HepG2 (cell line): ENCODE measurements around the gene NRSN2. TPM values are rescaled to one million over a fixed set of nuclear protein-coding genes. Genes with fewer than 3 reads are reported as not detected.

ENCODE experiments used
- ARNTL ChIP-seq: sonication (generic); formaldehyde crosslinking; IDR thresholded peaks from 2 replicates; pipeline ENCODE4 v1.4.0; 2020; ENCODE audit warnings: mild to moderate bottlenecking, missing genetic modification reagents
- CHCHD3 ChIP-seq: sonication (generic); formaldehyde crosslinking; IDR thresholded peaks from 2 replicates; pipeline ENCODE4 v1.8.0; 2022; ENCODE audit warnings: mild to moderate bottlenecking, missing genetic modification reagents, moderate library complexity
- EEA1 ChIP-seq: sonication (generic); formaldehyde crosslinking; IDR thresholded peaks from 2 replicates; pipeline ENCODE4 v1.5.1; 2020; ENCODE audit warnings: mild to moderate bottlenecking, missing genetic modification reagents, borderline replicate concordance
- ELF3 ChIP-seq: IDR thresholded peaks from 2 replicates; pipeline ENCODE4 v1.6.1; 2016; ENCODE audit warnings: missing genetic modification reagents, missing compliant biosample characterization
- ESRRA ChIP-seq: sonication (generic); formaldehyde crosslinking; IDR thresholded peaks from 2 replicates; pipeline ENCODE4 v1.5.1; 2020; ENCODE audit warnings: mild to moderate bottlenecking, low read depth, missing genetic modification reagents
- GPN1 ChIP-seq: sonication (generic); formaldehyde crosslinking; IDR thresholded peaks from 2 replicates; pipeline ENCODE4 v1.5.1; 2020; ENCODE audit warnings: missing genetic modification reagents, borderline replicate concordance
- HDAC1 ChIP-seq: sonication (generic); formaldehyde crosslinking; IDR thresholded peaks from 2 replicates; pipeline ENCODE4 v1.5.1; 2020; ENCODE audit warnings: mild to moderate bottlenecking, missing genetic modification reagents
- ISL2 ChIP-seq: sonication (generic); formaldehyde crosslinking; IDR thresholded peaks from 2 replicates; pipeline ENCODE4 v1.5.0; 2020; ENCODE audit warnings: missing genetic modification reagents
- PHF8 ChIP-seq: sonication (generic); formaldehyde crosslinking; IDR thresholded peaks from 2 replicates; pipeline ENCODE4 v1.5.0; 2020; ENCODE audit warnings: missing genetic modification reagents
- RXRB ChIP-seq: IDR thresholded peaks from 2 replicates; pipeline ENCODE4 v1.6.1; 2016; ENCODE audit warnings: borderline replicate concordance, missing genetic modification reagents, missing compliant biosample characterization
- SKI ChIP-seq: fragments of 450-650 bp; IDR thresholded peaks from one replicate; pipeline ENCODE4 v1.6.1; 2018; ENCODE audit warnings: mild to moderate bottlenecking; ENCODE audit not compliant: partially characterized antibody
- SRSF4 ChIP-seq: fragments of 200-400 bp; formaldehyde crosslinking; IDR thresholded peaks from one replicate; pipeline ENCODE4 v1.6.1; 2018; ENCODE audit warnings: mild to moderate bottlenecking, low read depth, low read length, moderate library complexity; ENCODE audit not compliant: poor library complexity, severe bottlenecking
- TAF1 ChIP-seq: sonication (generic); formaldehyde crosslinking; IDR thresholded peaks from 2 replicates; pipeline ENCODE4 v1.4.0; 2020; ENCODE audit warnings: missing genetic modification reagents
- TEAD3 ChIP-seq: optimal IDR thresholded peaks from 2 replicates; pipeline ENCODE3; 2016; ENCODE audit warnings: borderline replicate concordance
- ZBTB7B ChIP-seq: sonication (generic); formaldehyde crosslinking; IDR thresholded peaks from 2 replicates; pipeline ENCODE4 v1.4.0; 2020; ENCODE audit warnings: missing genetic modification reagents
- ZNF446 ChIP-seq: sonication (generic); formaldehyde crosslinking; IDR thresholded peaks from 2 replicates; pipeline ENCODE4 v1.5.0; 2020; ENCODE audit warnings: mild to moderate bottlenecking, missing genetic modification reagents
- ZSCAN31 ChIP-seq: sonication (generic); formaldehyde crosslinking; IDR thresholded peaks from 2 replicates; pipeline ENCODE4 v1.5.0; 2020; ENCODE audit warnings: low read depth, mild to moderate bottlenecking, missing genetic modification reagents
- polyA plus RNA-seq, 8 experiments: library from polyadenylated mRNA; depleted of rRNA in 3 of 8; stranded (reverse) in 7 of 8; unstranded in 1 of 8; fragments of >200 nt; fragmentation: Illumina TruSeq in 4 of 8; extraction: Trizol in 4 of 8; gene quantifications; 2 replicates each; pipeline versions ENCODE4 v1.2.1 to v1.2.3, GENCODE V29; 2011 to 2016; ENCODE audit warnings: low read depth in 4 of 8, missing spikeins in 1 of 8, mixed read lengths in 1 of 8; ENCODE audit not compliant: insufficient read depth in 1 of 8
- total RNA-seq, 5 experiments: library from RNA; depleted of rRNA; stranded (reverse); fragments of >200 nt; fragmentation: Illumina TruSeq; extraction: Trizol; gene quantifications; 2 replicates each; pipeline ENCODE4 v1.2.3, GENCODE V29; 2016; ENCODE audit warnings: low read depth in 1 of 5
- TF ChIP-seq, protein P1 (sequence below): sonication (generic); formaldehyde crosslinking; IDR thresholded peaks from 2 replicates; pipeline ENCODE4 v1.5.0; 2020; ENCODE audit warnings: mild to moderate bottlenecking, missing genetic modification reagents, moderate library complexity
- TF ChIP-seq, protein P2 (sequence below): IDR thresholded peaks from 2 replicates; pipeline ENCODE4 v1.6.1; 2012; ENCODE audit warnings: low read length, improper control_type of control experiment
- TF ChIP-seq, protein P3 (sequence below): sonication (generic); formaldehyde crosslinking; IDR thresholded peaks from 2 replicates; pipeline ENCODE4 v1.4.0; 2020; ENCODE audit warnings: missing genetic modification reagents
- TF ChIP-seq, protein P4 (sequence below): sonication (generic); formaldehyde crosslinking; IDR thresholded peaks from 2 replicates; pipeline ENCODE4 v1.8.0; 2022; ENCODE audit warnings: mild to moderate bottlenecking, missing genetic modification reagents, moderate library complexity

NRSN2 gene
- total and polyA plus RNA-seq, 2 of the 13 experiments (the other 11 are each of a cell fraction or from before 2014, with no cell fraction given) = 32.3 to 49.4 TPM

DNA sequence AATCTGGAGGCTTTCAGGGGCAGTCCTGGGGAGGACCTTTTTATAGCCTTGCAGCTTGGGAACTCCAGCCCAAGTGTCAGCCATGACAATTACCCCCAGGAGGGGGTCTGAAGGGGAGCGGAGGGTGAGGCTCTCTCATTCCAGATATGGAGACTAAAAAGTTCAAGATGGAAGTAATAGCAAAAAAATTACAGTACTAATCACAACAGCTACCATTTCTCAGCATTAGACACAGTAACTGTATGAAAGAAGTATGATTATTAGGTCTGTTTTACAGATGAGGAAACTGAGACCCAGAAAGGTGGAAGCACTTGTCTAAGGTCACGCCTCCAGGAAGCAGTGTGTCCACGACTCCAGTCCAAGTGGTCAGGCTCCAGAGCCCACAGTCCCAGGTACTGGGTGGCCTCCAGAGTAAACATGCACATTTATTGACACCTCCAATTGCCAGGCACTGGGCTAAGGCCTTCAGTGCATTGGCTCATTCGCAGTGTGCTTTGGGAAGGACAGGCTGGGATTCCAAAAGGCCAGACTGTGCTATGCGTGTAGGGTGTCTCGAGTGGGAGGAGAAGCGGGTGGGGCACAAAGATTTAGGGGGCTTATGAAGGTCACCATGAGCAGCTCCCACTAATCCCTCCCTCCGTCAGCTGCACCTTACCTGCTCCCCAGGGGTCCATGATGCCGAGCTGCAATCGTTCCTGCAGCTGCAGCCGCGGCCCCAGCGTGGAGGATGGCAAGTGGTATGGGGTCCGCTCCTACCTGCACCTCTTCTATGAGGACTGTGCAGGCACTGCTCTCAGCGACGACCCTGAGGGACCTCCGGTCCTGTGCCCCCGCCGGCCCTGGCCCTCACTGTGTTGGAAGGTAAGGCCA is 2.3 kb downstream of the NRSN2 start (continued):
- TF ChIP-seq, protein P1, sequence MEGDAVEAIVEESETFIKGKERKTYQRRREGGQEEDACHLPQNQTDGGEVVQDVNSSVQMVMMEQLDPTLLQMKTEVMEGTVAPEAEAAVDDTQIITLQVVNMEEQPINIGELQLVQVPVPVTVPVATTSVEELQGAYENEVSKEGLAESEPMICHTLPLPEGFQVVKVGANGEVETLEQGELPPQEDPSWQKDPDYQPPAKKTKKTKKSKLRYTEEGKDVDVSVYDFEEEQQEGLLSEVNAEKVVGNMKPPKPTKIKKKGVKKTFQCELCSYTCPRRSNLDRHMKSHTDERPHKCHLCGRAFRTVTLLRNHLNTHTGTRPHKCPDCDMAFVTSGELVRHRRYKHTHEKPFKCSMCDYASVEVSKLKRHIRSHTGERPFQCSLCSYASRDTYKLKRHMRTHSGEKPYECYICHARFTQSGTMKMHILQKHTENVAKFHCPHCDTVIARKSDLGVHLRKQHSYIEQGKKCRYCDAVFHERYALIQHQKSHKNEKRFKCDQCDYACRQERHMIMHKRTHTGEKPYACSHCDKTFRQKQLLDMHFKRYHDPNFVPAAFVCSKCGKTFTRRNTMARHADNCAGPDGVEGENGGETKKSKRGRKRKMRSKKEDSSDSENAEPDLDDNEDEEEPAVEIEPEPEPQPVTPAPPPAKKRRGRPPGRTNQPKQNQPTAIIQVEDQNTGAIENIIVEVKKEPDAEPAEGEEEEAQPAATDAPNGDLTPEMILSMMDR (CRISPR knock-in tag) = no peak
- TF ChIP-seq CHCHD3 (CRISPR knock-in tag) (no peak), ZSCAN31 (no peak; the same call in 1 of the 2 replicates), TAF1 (no peak), ELF3 (CRISPR knock-in tag) (peak; percentile 91), TEAD3 (CRISPR knock-in tag) (peak; percentile 39), PHF8 (CRISPR knock-in tag) (no peak), SRSF4 (no peak), SKI (no peak), ARNTL (0 out of 2 replicates have a peak, but pooled peaks have one; percentile 46), GPN1 (CRISPR knock-in tag) (peak; percentile 56; the same call in 1 of the 2 replicates), ISL2 (CRISPR knock-in tag) (peak; percentile 66; the same call in 1 of the 2 replicates), HDAC1 (CRISPR knock-in tag) (peak; percentile 83), ESRRA (no peak; the same call in none of the 2 replicates), ZBTB7B (CRISPR knock-in tag) (peak; percentile 80), RXRB (CRISPR knock-in tag) (peak; percentile 55), ZNF446 (CRISPR knock-in tag) (no peak), EEA1 (CRISPR knock-in tag) (no peak)
- TF ChIP-seq, protein P2, sequence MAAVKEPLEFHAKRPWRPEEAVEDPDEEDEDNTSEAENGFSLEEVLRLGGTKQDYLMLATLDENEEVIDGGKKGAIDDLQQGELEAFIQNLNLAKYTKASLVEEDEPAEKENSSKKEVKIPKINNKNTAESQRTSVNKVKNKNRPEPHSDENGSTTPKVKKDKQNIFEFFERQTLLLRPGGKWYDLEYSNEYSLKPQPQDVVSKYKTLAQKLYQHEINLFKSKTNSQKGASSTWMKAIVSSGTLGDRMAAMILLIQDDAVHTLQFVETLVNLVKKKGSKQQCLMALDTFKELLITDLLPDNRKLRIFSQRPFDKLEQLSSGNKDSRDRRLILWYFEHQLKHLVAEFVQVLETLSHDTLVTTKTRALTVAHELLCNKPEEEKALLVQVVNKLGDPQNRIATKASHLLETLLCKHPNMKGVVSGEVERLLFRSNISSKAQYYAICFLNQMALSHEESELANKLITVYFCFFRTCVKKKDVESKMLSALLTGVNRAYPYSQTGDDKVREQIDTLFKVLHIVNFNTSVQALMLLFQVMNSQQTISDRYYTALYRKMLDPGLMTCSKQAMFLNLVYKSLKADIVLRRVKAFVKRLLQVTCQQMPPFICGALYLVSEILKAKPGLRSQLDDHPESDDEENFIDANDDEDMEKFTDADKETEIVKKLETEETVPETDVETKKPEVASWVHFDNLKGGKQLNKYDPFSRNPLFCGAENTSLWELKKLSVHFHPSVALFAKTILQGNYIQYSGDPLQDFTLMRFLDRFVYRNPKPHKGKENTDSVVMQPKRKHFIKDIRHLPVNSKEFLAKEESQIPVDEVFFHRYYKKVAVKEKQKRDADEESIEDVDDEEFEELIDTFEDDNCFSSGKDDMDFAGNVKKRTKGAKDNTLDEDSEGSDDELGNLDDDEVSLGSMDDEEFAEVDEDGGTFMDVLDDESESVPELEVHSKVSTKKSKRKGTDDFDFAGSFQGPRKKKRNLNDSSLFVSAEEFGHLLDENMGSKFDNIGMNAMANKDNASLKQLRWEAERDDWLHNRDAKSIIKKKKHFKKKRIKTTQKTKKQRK = no peak
- TF ChIP-seq, protein P3, sequence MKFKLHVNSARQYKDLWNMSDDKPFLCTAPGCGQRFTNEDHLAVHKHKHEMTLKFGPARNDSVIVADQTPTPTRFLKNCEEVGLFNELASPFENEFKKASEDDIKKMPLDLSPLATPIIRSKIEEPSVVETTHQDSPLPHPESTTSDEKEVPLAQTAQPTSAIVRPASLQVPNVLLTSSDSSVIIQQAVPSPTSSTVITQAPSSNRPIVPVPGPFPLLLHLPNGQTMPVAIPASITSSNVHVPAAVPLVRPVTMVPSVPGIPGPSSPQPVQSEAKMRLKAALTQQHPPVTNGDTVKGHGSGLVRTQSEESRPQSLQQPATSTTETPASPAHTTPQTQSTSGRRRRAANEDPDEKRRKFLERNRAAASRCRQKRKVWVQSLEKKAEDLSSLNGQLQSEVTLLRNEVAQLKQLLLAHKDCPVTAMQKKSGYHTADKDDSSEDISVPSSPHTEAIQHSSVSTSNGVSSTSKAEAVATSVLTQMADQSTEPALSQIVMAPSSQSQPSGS (CRISPR knock-in tag) = no peak
- TF ChIP-seq, protein P4, sequence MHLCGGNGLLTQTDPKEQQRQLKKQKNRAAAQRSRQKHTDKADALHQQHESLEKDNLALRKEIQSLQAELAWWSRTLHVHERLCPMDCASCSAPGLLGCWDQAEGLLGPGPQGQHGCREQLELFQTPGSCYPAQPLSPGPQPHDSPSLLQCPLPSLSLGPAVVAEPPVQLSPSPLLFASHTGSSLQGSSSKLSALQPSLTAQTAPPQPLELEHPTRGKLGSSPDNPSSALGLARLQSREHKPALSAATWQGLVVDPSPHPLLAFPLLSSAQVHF (CRISPR knock-in tag) = no peak
